Measurements from ENCODE around the gene PRSS22.

PRSS22 gene

GRCh38 chr16:2816751-2817339, 41.1 kb downstream of the PRSS22 start, which contains the start of gene PRSS21:
PRSS21 (plus strand) TSS chr16:2817237; CDS start chr16:2817269, 32 bp downstream.
- no peak for DNase-seq (ENCODE audit: low read depth in 4 of 4, low spot score in 1 of 4)

GRCh38 chr16:2815299-2815771, 42.6 kb downstream of the PRSS22 start:
- no peak for DNase-seq (ENCODE audit: low read depth in 4 of 4, low spot score in 1 of 4)

- DNase-seq (ENCODE audit: low read depth in 4 of 4, low spot score in 1 of 4): no peak
Observed at GRCh38 chr16:2814551-2815298, 43.2 kb downstream of the PRSS22 start.

- DNase-seq (ENCODE audit: low read depth in 4 of 4, low spot score in 1 of 4): no peak
Observed at GRCh38 chr16:2813771-2814221, 44.2 kb downstream of the PRSS22 start.

- no peak for DNase-seq (ENCODE audit: low read depth in 4 of 4, low spot score in 1 of 4)
Observed at GRCh38 chr16:2811703-2812471, 46.1 kb downstream of the PRSS22 start.

- DNase-seq (ENCODE audit: low read depth in 4 of 4, low spot score in 1 of 4): no peak
Observed at GRCh38 chr16:2810651-2811050, 47.3 kb downstream of the PRSS22 start.

GRCh38 chr16:2809149-2809760, 48.7 kb downstream of the PRSS22 start:
- no peak for DNase-seq (ENCODE audit: low read depth in 4 of 4, low spot score in 1 of 4)

GRCh38 chr16:2808181-2808580, 49.8 kb downstream of the PRSS22 start:
- DNase-seq (ENCODE audit: low read depth in 4 of 4, low spot score in 1 of 4): no peak

- DNase-seq (ENCODE audit: low read depth in 4 of 4, low spot score in 1 of 4): no peak
Observed at GRCh38 chr16:2806286-2806685, 51.7 kb downstream of the PRSS22 start.

GRCh38 chr16:2804728-2805127, 53.2 kb downstream of the PRSS22 start:
- no peak for DNase-seq (ENCODE audit: low read depth in 4 of 4, low spot score in 1 of 4)

- DNase-seq (ENCODE audit: low read depth in 4 of 4, low spot score in 1 of 4): no peak
Observed at GRCh38 chr16:2803545-2804195, 54.3 kb downstream of the PRSS22 start.

Data from stimulated activated CD4-positive, alpha-beta T cell treated with anti-CD3 and anti-CD28 coated beads, Interleukin-1b, Interleukin-23, amount 100 ng/mL, for 24 hours (primary cell).